A673 (cell line): ENCODE data around the gene FBXW12.

Experiments
- EZH2 ChIP-seq: fragments of 200-600 bp; sonication (generic); IDR thresholded peaks from 2 replicates; pipeline ENCODE4 v1.6.1; 2017; ENCODE audit warnings: borderline replicate concordance, low read depth, mild to moderate bottlenecking, mixed read lengths, antibody characterized with exemption, low read length; ENCODE audit not compliant: poor library complexity, severe bottlenecking
- TF ChIP-seq, protein P1 (sequence below): fragments of 300-800, 200-600 bp; sonication (generic); conservative IDR thresholded peaks from 2 replicates; pipeline ENCODE4 v1.5.1; 2017; ENCODE audit warnings: low read depth, mild to moderate bottlenecking, antibody characterized with exemption, low read length, moderate library complexity, mixed read lengths

DNA sequence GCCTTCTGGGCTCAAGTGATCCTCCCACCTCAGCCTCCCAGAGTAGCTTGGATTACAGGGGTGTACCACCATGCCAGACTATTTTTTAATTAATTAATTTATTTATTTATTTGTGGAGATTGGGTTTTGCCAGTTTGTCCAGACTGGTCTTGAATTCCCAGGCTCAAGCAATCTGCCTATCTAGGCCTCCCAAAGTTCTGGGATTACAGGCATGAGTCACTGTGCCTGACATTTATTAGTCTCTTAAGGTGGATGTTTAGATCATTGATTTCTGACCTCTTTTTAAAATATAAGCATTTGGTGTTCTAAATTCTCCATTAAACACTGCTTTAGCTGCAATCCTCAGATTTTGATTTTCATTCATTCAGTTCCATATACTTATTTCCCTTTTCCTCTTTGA lies 15.6 kb downstream of the FBXW12 start:
- TF ChIP-seq, protein P1, sequence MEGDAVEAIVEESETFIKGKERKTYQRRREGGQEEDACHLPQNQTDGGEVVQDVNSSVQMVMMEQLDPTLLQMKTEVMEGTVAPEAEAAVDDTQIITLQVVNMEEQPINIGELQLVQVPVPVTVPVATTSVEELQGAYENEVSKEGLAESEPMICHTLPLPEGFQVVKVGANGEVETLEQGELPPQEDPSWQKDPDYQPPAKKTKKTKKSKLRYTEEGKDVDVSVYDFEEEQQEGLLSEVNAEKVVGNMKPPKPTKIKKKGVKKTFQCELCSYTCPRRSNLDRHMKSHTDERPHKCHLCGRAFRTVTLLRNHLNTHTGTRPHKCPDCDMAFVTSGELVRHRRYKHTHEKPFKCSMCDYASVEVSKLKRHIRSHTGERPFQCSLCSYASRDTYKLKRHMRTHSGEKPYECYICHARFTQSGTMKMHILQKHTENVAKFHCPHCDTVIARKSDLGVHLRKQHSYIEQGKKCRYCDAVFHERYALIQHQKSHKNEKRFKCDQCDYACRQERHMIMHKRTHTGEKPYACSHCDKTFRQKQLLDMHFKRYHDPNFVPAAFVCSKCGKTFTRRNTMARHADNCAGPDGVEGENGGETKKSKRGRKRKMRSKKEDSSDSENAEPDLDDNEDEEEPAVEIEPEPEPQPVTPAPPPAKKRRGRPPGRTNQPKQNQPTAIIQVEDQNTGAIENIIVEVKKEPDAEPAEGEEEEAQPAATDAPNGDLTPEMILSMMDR = no peak
- TF ChIP-seq EZH2 = no peak
